NB4 (cell line): Measurements from ENCODE around the gene PRSS2.

Experiments
- DNase-seq: peaks from one replicate; pipeline ENCODE4 v3.0.0; 2010; ENCODE audit warnings: low read depth
- H3K4me3 ChIP-seq: one replicate; pipeline ENCODE4 v1.5.1; 2011; ENCODE audit warnings: mild to moderate bottlenecking, low read depth, low read length, moderate library complexity
- MYC ChIP-seq: IDR thresholded peaks from 2 replicates; pipeline ENCODE4 v1.6.1; 2011; ENCODE audit warnings: low read depth, low read length
- POLR2A ChIP-seq: IDR thresholded peaks from 2 replicates; pipeline ENCODE4 v1.6.1; 2011; ENCODE audit warnings: mild to moderate bottlenecking; ENCODE audit not compliant: insufficient read length; ENCODE audit errors: extremely low read depth
- TF ChIP-seq, protein P1 (sequence below): IDR thresholded peaks from one replicate; pipeline ENCODE4 v1.5.1; 2012; ENCODE audit warnings: low read depth, low read length
- TF ChIP-seq, protein P2 (sequence below): IDR thresholded peaks from 2 replicates; pipeline ENCODE4 v1.6.1; 2011; ENCODE audit warnings: low read depth, low read length

The PRSS2 gene

DNA sequence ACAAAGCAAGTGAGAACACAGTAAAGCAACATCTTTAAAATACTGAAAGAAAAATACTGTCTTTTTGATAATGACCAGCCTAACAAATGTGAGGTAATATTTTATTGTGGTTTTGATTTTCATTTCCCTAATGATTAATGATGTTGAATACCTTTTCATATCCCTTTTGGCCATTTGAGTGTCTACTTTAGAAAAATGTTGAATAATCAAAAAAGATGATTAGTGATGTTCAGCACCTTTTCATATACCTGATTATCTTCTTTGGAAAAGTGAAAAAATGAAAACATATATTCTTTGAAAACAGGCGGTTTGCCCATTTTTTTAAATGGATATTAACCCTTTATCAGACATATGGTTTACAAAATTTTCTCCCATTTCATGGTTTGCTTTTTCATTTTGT is 51.9 kb downstream of the PRSS2 start:
- no peak overlapping the region for H3K4me3 ChIP-seq
- DNase-seq: no peak
- TF ChIP-seq, protein P1, sequence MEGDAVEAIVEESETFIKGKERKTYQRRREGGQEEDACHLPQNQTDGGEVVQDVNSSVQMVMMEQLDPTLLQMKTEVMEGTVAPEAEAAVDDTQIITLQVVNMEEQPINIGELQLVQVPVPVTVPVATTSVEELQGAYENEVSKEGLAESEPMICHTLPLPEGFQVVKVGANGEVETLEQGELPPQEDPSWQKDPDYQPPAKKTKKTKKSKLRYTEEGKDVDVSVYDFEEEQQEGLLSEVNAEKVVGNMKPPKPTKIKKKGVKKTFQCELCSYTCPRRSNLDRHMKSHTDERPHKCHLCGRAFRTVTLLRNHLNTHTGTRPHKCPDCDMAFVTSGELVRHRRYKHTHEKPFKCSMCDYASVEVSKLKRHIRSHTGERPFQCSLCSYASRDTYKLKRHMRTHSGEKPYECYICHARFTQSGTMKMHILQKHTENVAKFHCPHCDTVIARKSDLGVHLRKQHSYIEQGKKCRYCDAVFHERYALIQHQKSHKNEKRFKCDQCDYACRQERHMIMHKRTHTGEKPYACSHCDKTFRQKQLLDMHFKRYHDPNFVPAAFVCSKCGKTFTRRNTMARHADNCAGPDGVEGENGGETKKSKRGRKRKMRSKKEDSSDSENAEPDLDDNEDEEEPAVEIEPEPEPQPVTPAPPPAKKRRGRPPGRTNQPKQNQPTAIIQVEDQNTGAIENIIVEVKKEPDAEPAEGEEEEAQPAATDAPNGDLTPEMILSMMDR: no peak
- TF ChIP-seq MYC: no peak
- TF ChIP-seq, protein P2, sequence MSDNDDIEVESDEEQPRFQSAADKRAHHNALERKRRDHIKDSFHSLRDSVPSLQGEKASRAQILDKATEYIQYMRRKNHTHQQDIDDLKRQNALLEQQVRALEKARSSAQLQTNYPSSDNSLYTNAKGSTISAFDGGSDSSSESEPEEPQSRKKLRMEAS: no peak
- no peak for TF ChIP-seq POLR2A
